Caco-2 (cell line): ENCODE results near the gene ALDH16A1. TPM values are rescaled to one million over a fixed set of nuclear protein-coding genes. Genes with fewer than 3 reads are reported as not detected.

Experiments used
- BruUV-seq: library from RNA; stranded (reverse); fragments of 400-500 nt; replicated peaks from 2 replicates; lab custom pipeline; 2021; lab: Mats Ljungman, UMichigan
- CTCF ChIA-PET: fragments of 300-600 bp; sonication (Branson Sonifier 250); formaldehyde crosslinking; loops from one replicate; lab custom pipeline; 2022; ENCODE audit warnings: antibody characterized with exemption; lab: Charles Lee
- POLR2A ChIA-PET: fragments of 300-600 bp; sonication (Branson Sonifier 250); formaldehyde crosslinking; loops from one replicate; lab custom pipeline; 2022; ENCODE audit warnings: antibody characterized with exemption; lab: Charles Lee
- DNase-seq, 2 experiments: peaks; one replicate each; pipeline versions ENCODE4 v3.0.0 to v3.0.0-alpha.2; 2020 to 2022
- H3K27me3 ChIP-seq: replicated peaks from 2 replicates; pipeline ENCODE4 v1.6.0; 2011; ENCODE audit warnings: low read length; ENCODE audit not compliant: control insufficient read depth, insufficient read depth
- H3K36me3 ChIP-seq: 2 replicates; pipeline ENCODE4 v1.5.1; 2011; ENCODE audit warnings: low read length; ENCODE audit not compliant: control insufficient read depth, insufficient read depth
- H3K4me1 ChIP-seq: fragments of 250-450 bp; sonication (Bioruptor Pico); 2 replicates; pipeline ENCODE4 v1.5.1; 2020; ENCODE audit warnings: mild to moderate bottlenecking
- H3K4me3 ChIP-seq: 2 replicates; pipeline ENCODE4 v1.5.1; 2011; ENCODE audit warnings: low read depth, mild to moderate bottlenecking, control low read depth, low read length
- H3K9me3 ChIP-seq: fragments of 250-450 bp; sonication (Bioruptor Pico); 2 replicates; pipeline ENCODE4 v1.5.1; 2020; ENCODE audit warnings: mild to moderate bottlenecking, moderate library complexity
- H3K27ac Mint-ChIP-seq: one replicate; pipeline ENCODE4 v1.8.0; 2022; ENCODE audit warnings: mixed read lengths; ENCODE audit not compliant: unreplicated experiment
- H3K27me3 Mint-ChIP-seq: one replicate; pipeline ENCODE4 v1.8.0; 2022; ENCODE audit warnings: mixed read lengths; ENCODE audit not compliant: insufficient read depth, unreplicated experiment
- H3K36me3 Mint-ChIP-seq: one replicate; pipeline ENCODE4 v1.8.0; 2022; ENCODE audit warnings: mild to moderate bottlenecking, mixed read lengths; ENCODE audit not compliant: insufficient read depth, unreplicated experiment
- H3K4me1 Mint-ChIP-seq: one replicate; pipeline ENCODE4 v1.8.0; 2022; ENCODE audit warnings: low read depth, mixed read lengths; ENCODE audit not compliant: unreplicated experiment
- H3K4me3 Mint-ChIP-seq: one replicate; pipeline ENCODE4 v1.8.0; 2022; ENCODE audit warnings: mild to moderate bottlenecking, moderate library complexity, mixed read lengths; ENCODE audit not compliant: unreplicated experiment
- H3K9me3 Mint-ChIP-seq: one replicate; pipeline ENCODE4 v1.8.0; 2022; ENCODE audit warnings: mixed read lengths; ENCODE audit not compliant: unreplicated experiment
- intact Hi-C: fragments of 100-400 bp; cut with micrococcal nuclease; formaldehyde crosslinking; loops from one replicate; pipeline ENCODE4 v1.10.0; 2022; ENCODE audit not compliant: unreplicated experiment
- total RNA-seq: library from RNA; stranded (reverse); gene quantifications from 2 replicates; pipeline ENCODE4 v1.2.3, GENCODE V29; 2022
- TF ChIP-seq, protein P1 (sequence below), 2 experiments: fragments of 200-600 bp in 1 of 2; IDR thresholded peaks; 1 replicate in 1 of 2; 2 replicates in 1 of 2; pipeline versions ENCODE4 v1.5.1 to v1.8.0; 2011 to 2022; ENCODE audit warnings: antibody characterized with exemption in 1 of 2, control low read depth in 1 of 2, inconsistent platforms in 1 of 2, low read depth in 1 of 2, low read length in 1 of 2, mild to moderate bottlenecking in 1 of 2, moderate library complexity in 1 of 2; ENCODE audit not compliant: insufficient read depth in 1 of 2, severe bottlenecking in 1 of 2, unreplicated experiment in 1 of 2

The ALDH16A1 gene
- total RNA-seq, 1 experiment from 2014 or later: 45.0 TPM

DNA sequence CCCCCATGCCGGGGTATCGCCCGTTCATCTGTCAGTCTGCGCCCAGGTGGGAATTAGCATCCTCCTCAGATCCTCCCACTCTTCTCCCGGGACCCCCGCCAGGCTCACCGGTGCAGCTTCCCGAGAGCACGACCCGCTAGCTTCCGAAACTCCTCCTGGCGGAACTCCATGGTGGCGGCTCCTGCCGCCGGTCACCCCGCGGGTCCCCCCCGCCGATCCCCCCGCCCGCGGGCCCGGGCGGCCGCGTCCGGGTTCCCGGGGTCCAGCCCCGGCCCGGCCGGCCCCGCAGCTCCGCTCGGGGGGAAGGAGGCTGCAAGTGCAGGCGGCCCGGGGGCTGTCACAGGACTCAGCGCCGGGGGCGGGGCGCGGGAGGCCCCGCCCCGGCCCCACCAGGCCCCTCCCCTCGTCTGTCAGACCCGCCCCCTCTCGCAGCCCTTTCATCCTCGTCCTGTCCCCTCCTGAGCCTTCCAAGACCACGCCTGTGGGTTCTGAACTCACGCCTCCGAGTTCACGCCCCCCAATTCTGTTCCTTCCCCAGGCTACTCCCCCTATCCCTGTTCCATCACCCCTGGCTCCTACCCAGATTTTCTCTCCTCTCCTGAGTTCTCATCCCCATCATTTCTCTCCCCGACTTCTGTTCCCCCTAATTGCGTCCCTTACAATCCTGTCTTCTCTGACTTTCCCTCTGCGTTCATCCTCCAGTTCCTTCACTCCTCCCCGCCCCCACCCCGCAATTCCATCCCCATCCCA is 11.6 kb upstream of the ALDH16A1 start, which contains the start of gene SLC17A7:
SLC17A7 (minus strand) TSS at position 318 of the 750 bp plus-strand sequence; CDS start at position 170, 148 bp downstream.
- intact Hi-C loops: no loop called here

DNA sequence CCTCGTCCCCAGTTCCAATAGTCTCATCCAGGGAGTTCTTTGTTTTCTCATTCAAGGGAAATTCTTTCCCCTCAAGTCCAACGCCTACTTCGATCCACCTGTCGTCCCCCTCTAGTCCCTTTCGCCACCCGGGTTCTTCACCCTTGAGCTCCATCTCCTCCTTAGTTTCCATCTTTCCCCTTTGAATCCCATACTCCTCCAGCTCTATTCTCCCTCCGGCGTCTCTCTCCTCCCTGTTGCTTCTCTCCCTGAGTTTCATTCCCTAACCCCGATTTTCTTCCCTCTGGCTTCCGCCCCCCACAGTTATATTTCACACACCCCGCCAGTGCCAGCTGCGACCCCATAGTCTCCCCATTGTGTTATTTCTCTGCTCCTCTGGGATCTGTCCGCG is 11.1 kb upstream of the ALDH16A1 start:
- H3K27me3 Mint-ChIP-seq: peaks cover 43% of the 10 kb centered on the region
- Histone ChIP-seq H3K4me1 (0 out of 2 replicates have a peak, but pooled peaks cover 3% of the 10 kb centered on the region), H3K4me3 (peak overlapping the region; percentile 65), H3K27me3 (peaks cover 6% of the 10 kb centered on the region), H3K36me3 (no peaks in the 10 kb centered on the region), H3K9me3 (no peaks in the 10 kb centered on the region)
- H3K27ac Mint-ChIP-seq: peak overlapping the region; percentile 46
- ChIA-PET POLR2A (no interaction called here), CTCF (interaction anchor here (0.6 to 0.9 kb wide), 2 partner anchors 17 to 28 kb away, joined by 6 read pairs; partner anchors contain the start of gene GFY)
- TF ChIP-seq, protein P1, sequence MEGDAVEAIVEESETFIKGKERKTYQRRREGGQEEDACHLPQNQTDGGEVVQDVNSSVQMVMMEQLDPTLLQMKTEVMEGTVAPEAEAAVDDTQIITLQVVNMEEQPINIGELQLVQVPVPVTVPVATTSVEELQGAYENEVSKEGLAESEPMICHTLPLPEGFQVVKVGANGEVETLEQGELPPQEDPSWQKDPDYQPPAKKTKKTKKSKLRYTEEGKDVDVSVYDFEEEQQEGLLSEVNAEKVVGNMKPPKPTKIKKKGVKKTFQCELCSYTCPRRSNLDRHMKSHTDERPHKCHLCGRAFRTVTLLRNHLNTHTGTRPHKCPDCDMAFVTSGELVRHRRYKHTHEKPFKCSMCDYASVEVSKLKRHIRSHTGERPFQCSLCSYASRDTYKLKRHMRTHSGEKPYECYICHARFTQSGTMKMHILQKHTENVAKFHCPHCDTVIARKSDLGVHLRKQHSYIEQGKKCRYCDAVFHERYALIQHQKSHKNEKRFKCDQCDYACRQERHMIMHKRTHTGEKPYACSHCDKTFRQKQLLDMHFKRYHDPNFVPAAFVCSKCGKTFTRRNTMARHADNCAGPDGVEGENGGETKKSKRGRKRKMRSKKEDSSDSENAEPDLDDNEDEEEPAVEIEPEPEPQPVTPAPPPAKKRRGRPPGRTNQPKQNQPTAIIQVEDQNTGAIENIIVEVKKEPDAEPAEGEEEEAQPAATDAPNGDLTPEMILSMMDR (IDR thresholded peaks at IDR 0.05; ENCODE audit: insufficient read depth in 1 of 2, low read depth in 1 of 2, low read length in 1 of 2, severe bottlenecking in 1 of 2, unreplicated experiment in 1 of 2): no peak
- no peak for DNase-seq
- H3K36me3 Mint-ChIP-seq: peaks cover 19% of the 10 kb centered on the region
- BruUV-seq: no TSS peak
- peaks cover 23% of the 10 kb centered on the region for H3K4me1 Mint-ChIP-seq
- intact Hi-C loops: no loop called here
- peak overlapping the region; percentile 79 for H3K4me3 Mint-ChIP-seq
- H3K9me3 Mint-ChIP-seq: peaks cover 8% of the 10 kb centered on the region

More for the DNA sequence above, 11.6 kb upstream of the ALDH16A1 start, which contains the start of gene SLC17A7:
- peak within 1 kb of the TSS; percentile 65 for H3K4me3 ChIP-seq
- TF ChIP-seq, protein P1 (IDR thresholded peaks at IDR 0.05; ENCODE audit: insufficient read depth in 1 of 2, low read depth in 1 of 2, low read length in 1 of 2, severe bottlenecking in 1 of 2, unreplicated experiment in 1 of 2): no peak
- ChIA-PET CTCF (interaction anchor here (0.6 kb wide), 1 partner anchor 28 kb away, joined by 6 read pairs; no protein-coding TSS in a partner anchor), POLR2A (no interaction called here)
- Mint-ChIP-seq H3K36me3 (peaks cover 13% of the 10 kb centered on the region), H3K27ac (peak within 1 kb of the TSS; percentile 46), H3K27me3 (peaks cover 45% of the 10 kb centered on the region), H3K4me1 (peaks cover 23% of the 10 kb centered on the region), H3K4me3 (peak within 1 kb of the TSS; percentile 79), H3K9me3 (peaks cover 8% of the 10 kb centered on the region)
- peaks cover 6% of the 10 kb centered on the region for H3K27me3 ChIP-seq
- no peaks in the 10 kb centered on the region for H3K9me3 ChIP-seq
- H3K4me1 ChIP-seq: 0 out of 2 replicates have a peak, but pooled peaks cover 3% of the 10 kb centered on the region
- no peaks in the 10 kb centered on the region for H3K36me3 ChIP-seq
- peak in 1 of 2 experiments; percentile 43 for DNase-seq
- no TSS peak for BruUV-seq

DNA sequence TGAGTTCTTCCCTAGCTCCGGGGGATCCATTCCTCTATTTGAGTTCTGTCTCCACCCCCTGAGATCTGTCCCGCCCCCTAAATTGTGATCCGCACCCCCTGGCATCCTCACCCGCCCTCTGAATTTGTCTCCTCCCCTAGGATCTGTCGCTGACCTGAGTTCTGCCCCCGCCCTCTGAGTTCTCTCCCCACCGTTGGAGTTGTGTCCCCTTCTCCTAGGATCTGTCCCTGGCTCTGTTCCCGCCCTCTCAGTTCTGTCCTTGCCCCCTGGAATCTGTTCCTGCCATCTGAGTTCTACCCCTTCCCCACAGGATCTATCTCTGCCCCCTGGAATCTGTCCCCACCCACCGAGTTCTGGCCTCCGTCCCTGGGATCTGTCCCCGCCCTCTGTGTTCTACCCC is 10.7 kb upstream of the ALDH16A1 start:
- no peaks in the 10 kb centered on the region for H3K9me3 ChIP-seq
- 0 out of 2 replicates have a peak, but pooled peaks cover 3% of the 10 kb centered on the region for H3K4me1 ChIP-seq
- H3K4me3 ChIP-seq: peak overlapping the region; percentile 65
- peaks cover 41% of the 10 kb centered on the region for H3K27me3 Mint-ChIP-seq
- intact Hi-C loops: no loop called here
- BruUV-seq: no TSS peak
- H3K4me1 Mint-ChIP-seq: peaks cover 23% of the 10 kb centered on the region
- H3K27ac Mint-ChIP-seq: peak overlapping the region; percentile 46
- H3K36me3 ChIP-seq: no peaks in the 10 kb centered on the region
- CTCF ChIA-PET: interaction anchor here (0.5 to 1.3 kb wide), 15 partner anchors 9 to 449 kb away, joined by 3 to 8 read pairs (median 5); partner anchors contain the start of genes GFY, GYS1, KASH5 and PIH1D1
- H3K4me3 Mint-ChIP-seq: peak overlapping the region; percentile 79
- H3K27me3 ChIP-seq: peaks cover 6% of the 10 kb centered on the region
- TF ChIP-seq, protein P1 (IDR thresholded peaks at IDR 0.05; ENCODE audit: insufficient read depth in 1 of 2, low read depth in 1 of 2, low read length in 1 of 2, severe bottlenecking in 1 of 2, unreplicated experiment in 1 of 2): no peak
- peaks cover 8% of the 10 kb centered on the region for H3K9me3 Mint-ChIP-seq
- no peak for DNase-seq
- POLR2A ChIA-PET: interaction anchor here (0.5 to 1.0 kb wide), 3 partner anchors 10 to 72 kb away, joined by 3 to 8 read pairs (median 6); partner anchors contain the start of gene ALDH16A1
- peaks cover 19% of the 10 kb centered on the region for H3K36me3 Mint-ChIP-seq
